Body of pancreas (tissue), 4 donors: ENCODE results near the gene MND1.

Source experiments
- CTCF ChIP-seq, 7 experiments: fragments of 450-650 bp in 4 of 7; fragments of 200-600 bp in 3 of 7; sonication (generic) in 3 of 7; IDR thresholded peaks; one replicate each; pipeline ENCODE4 v1.5.1; 2016 to 2019; ENCODE audit warnings: antibody characterized with exemption in 7 of 7
- POLR2A ChIP-seq, 3 donors: fragments of 450-650 bp; IDR thresholded peaks; one replicate each; pipeline ENCODE4 v1.6.1; 2016; ENCODE audit warnings: antibody characterized with exemption in 3 of 3, mild to moderate bottlenecking in 2 of 3

GRCh38 chr4:153296040-153296823 is 48.3 kb upstream of the MND1 start:
- no peak for TF ChIP-seq CTCF (IDR thresholded peaks at IDR 0.05)
- no peak for TF ChIP-seq POLR2A (IDR thresholded peaks at IDR 0.05)
